Retinal pigment epithelial cell (primary cell): ENCODE data around the gene C10orf90.
A peak's percentile ranks its signal among the peaks of the same experiment; 100 is the strongest.

Experiments
- DNase-seq: peaks from one replicate; pipeline ENCODE4 v3.0.0-alpha.2; 2010; ENCODE audit warnings: low read depth
- H3K4me3 ChIP-seq: 2 replicates; pipeline ENCODE4 v1.5.1; 2011; ENCODE audit warnings: mild to moderate bottlenecking, low read length, control low read depth, moderate library complexity
- CTCF ChIP-seq: conservative IDR thresholded peaks from 2 replicates; pipeline ENCODE4 v1.5.1; 2011; ENCODE audit warnings: low read depth, low read length, control low read depth, inconsistent platforms

C10orf90 gene

GRCh38 chr10:126581648-126582046 is 88.8 kb downstream of the C10orf90 start:
- no peak for DNase-seq
- no peak for TF ChIP-seq CTCF
- H3K4me3 ChIP-seq, result no peak overlapping the region

- DNase-seq, result no peak
- TF ChIP-seq CTCF, result no peak
- no peak overlapping the region for H3K4me3 ChIP-seq
These were observed 89.4 kb downstream of the C10orf90 start for GRCh38 chr10:126580873-126581647.

DNA sequence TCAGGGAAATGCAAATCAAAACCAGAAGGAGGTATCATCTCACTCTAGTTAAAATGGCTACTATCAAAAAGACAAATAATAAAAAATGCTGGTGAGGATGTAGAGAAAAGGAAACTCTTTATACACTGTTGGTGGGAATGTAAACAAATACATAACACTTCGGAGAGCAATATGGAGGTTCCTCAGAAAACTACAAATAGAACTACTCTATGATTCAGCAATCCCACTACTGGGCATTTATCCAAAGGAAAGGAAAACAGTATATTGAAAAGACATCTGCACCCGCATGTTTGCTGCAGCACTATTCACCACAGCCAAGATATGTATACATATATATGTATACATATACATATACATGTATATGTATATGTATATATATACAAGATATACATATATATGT is 94.2 kb downstream of the C10orf90 start:
- H3K4me3 ChIP-seq, result no peak overlapping the region
- no peak for TF ChIP-seq CTCF
- DNase-seq, result no peak

DNA sequence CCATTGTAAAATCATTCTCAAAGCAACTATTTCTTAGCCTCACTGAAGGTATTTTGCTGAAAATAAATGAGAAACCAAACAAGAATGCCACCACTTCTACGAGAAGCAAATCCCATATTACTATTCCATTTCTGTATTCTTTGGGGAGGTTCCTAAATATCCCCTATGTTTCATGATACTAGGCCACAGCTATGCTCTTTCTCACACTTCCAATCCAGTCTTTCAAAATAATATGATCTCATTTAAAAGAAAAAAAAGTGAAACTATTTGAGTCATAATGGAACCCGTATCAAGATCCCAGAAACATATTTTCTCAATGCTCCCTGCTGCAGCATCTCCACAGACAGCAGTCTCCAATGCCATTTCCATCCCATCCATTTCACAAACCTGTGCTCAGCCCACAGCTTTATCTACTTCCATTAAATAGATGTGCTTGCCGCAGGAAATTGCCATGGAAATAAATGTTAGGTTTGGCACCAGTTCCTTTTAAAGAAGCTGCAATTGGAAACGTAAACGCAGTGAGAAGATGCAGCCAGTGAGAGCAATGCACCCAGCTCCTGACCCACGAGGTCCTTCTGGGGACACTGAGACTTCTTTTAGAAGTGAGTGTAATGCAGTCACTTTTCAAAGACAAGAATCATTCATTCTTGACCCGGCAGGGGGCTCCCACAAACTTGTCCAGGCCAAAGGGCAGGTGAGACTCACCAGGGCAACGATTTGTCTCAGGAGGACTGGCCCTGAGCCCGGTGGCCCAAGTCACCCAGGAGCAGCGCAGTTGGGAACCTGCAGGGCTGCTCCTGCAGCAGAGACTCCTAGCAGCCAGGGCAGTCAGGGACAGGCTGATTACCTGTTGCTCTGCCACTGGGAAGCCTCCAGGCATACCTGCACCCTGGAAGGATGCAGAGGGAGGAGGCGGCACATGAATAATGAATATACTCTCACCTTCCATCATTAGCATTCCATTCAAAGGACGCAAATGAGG is 99.6 kb downstream of the C10orf90 start:
- TF ChIP-seq CTCF, result no peak
- DNase-seq, result no peak
- H3K4me3 ChIP-seq, result no peak overlapping the region

DNA sequence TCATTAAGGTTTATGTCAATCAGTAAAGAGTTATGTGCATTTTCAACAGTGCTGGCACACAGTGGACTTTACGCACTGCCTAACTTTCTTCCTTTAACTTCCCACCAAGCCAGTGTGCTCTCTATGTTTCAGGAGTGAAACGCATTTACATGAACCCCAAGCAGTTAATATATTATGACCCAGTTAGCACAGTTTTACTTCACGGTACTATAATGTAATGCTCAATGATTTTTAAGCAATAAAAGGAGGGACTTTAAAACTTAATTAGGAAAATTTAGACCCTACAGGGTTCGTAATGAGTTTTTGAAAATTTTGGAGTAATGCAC is 100.3 kb downstream of the C10orf90 start:
- peak overlapping the region; percentile 28 for H3K4me3 ChIP-seq
- TF ChIP-seq CTCF, result no peak
- DNase-seq, result no peak

DNA sequence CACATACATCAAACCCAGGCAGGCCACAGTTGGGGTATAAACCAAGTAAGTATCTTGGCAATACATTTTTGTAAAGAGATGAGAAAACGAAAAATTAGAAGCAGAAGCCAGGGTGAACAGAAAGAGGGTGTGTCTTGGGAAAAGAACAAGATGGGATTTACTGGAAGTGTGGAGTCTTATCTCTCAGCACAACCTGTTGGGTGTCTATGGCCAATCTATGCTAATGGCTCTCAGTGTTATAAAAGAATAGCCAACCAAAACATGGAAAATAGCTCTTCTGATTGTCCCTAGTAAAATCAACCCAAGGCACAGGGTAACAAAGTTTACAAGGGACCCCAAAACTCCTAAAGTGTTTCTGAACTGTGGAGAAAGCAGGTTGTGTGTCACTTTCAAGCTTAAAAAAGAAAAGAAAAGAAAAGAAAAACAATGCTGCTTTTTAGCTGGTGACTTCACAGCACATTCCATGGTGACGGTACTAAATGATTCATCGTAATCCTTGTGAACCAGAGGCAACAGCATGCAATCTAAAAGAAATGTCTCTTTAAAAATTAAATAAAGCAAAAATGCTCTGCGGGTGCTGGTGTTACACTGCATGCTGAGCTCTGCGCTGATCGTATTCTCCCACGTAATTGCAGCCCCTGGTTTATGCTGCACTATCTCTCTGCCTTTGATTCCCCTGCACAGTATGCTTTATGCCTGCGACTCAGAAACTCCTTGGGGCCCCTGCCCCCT is 100.8 kb downstream of the C10orf90 start:
- H3K4me3 ChIP-seq, result peak overlapping the region; percentile 28
- no peak for TF ChIP-seq CTCF

More for the DNA sequence above, 100.8 kb downstream of the C10orf90 start:
- peak; percentile 82 for DNase-seq
